HUES6 (cell line): ENCODE results near the gene SDF2L1.

Experiments
- H3K27ac ChIP-seq: 2 replicates; pipeline ENCODE4 v1.7.0; 2013; ENCODE audit warnings: low read depth, mild to moderate bottlenecking, low read length, inconsistent platforms
- H3K27me3 ChIP-seq: 2 replicates; pipeline ENCODE4 v1.6.1; 2013; ENCODE audit warnings: low read length; ENCODE audit not compliant: control insufficient read depth, insufficient read depth
- H3K36me3 ChIP-seq: 2 replicates; pipeline ENCODE4 v1.6.1; 2013; ENCODE audit warnings: low read length; ENCODE audit not compliant: control insufficient read depth, insufficient read depth
- H3K4me1 ChIP-seq: 2 replicates; pipeline ENCODE4 v1.6.1; 2013; ENCODE audit warnings: low read length; ENCODE audit not compliant: control insufficient read depth, insufficient read depth
- H3K4me3 ChIP-seq: 2 replicates; pipeline ENCODE4 v1.5.1; 2013; ENCODE audit warnings: low read depth, low read length
- H3K9ac ChIP-seq: one replicate; pipeline ENCODE4 v1.6.1; 2013; ENCODE audit warnings: mild to moderate bottlenecking, low read length
- H3K9me3 ChIP-seq: 2 replicates; pipeline ENCODE4 v1.6.1; 2013; ENCODE audit warnings: low read depth, low read length; ENCODE audit not compliant: control insufficient read depth, insufficient read depth

SDF2L1 gene

GRCh38 chr22:21682385-21683175 is 40.5 kb downstream of the SDF2L1 start:
- no peaks in the 10 kb centered on the region for H3K27me3 ChIP-seq
- H3K9me3 ChIP-seq = peaks cover 4% of the 10 kb centered on the region; the same call in 1 of the 2 replicates
- H3K27ac ChIP-seq = no peak overlapping the region
- peaks cover 62% of the 10 kb centered on the region for H3K36me3 ChIP-seq
- no peaks in the 10 kb centered on the region for H3K4me1 ChIP-seq
- no peak overlapping the region for H3K9ac ChIP-seq
- H3K4me3 ChIP-seq = no peak overlapping the region

- H3K9me3 ChIP-seq = no peaks in the 10 kb centered on the region
- no peak overlapping the region for H3K9ac ChIP-seq
- H3K4me1 ChIP-seq = no peaks in the 10 kb centered on the region
- H3K27me3 ChIP-seq = no peaks in the 10 kb centered on the region
- peaks cover 60% of the 10 kb centered on the region for H3K36me3 ChIP-seq
- no peak overlapping the region for H3K27ac ChIP-seq
- H3K4me3 ChIP-seq = no peak overlapping the region
Measured at GRCh38 chr22:21683401-21683811, 41.3 kb downstream of the SDF2L1 start.

GRCh38 chr22:21684492-21685163 is 42.5 kb downstream of the SDF2L1 start:
- no peak overlapping the region for H3K4me3 ChIP-seq
- H3K27me3 ChIP-seq = no peaks in the 10 kb centered on the region
- peaks cover 64% of the 10 kb centered on the region for H3K36me3 ChIP-seq
- no peak overlapping the region for H3K9ac ChIP-seq
- H3K9me3 ChIP-seq = no peaks in the 10 kb centered on the region
- H3K27ac ChIP-seq = no peak overlapping the region
- H3K4me1 ChIP-seq = no peaks in the 10 kb centered on the region

- Histone ChIP-seq H3K36me3 (peaks cover 66% of the 10 kb centered on the region), H3K9ac (no peak overlapping the region), H3K27ac (no peak overlapping the region), H3K4me1 (no peaks in the 10 kb centered on the region), H3K27me3 (no peaks in the 10 kb centered on the region), H3K4me3 (no peak overlapping the region), H3K9me3 (no peaks in the 10 kb centered on the region)
Measured at GRCh38 chr22:21685164-21685513, 43.0 kb downstream of the SDF2L1 start.

- Histone ChIP-seq H3K27ac (no peak overlapping the region), H3K4me1 (no peaks in the 10 kb centered on the region), H3K27me3 (no peaks in the 10 kb centered on the region), H3K4me3 (no peak overlapping the region), H3K9ac (no peak overlapping the region), H3K9me3 (no peaks in the 10 kb centered on the region), H3K36me3 (peaks cover 62% of the 10 kb centered on the region)
Measured at GRCh38 chr22:21686193-21686608, 44.1 kb downstream of the SDF2L1 start.

- Histone ChIP-seq H3K9ac (no peak overlapping the region), H3K27ac (no peak overlapping the region), H3K27me3 (no peaks in the 10 kb centered on the region), H3K4me1 (no peaks in the 10 kb centered on the region), H3K9me3 (no peaks in the 10 kb centered on the region), H3K4me3 (no peak overlapping the region), H3K36me3 (peaks cover 56% of the 10 kb centered on the region)
Measured at GRCh38 chr22:21686634-21687393, 44.7 kb downstream of the SDF2L1 start.

GRCh38 chr22:21687685-21688259 is 45.7 kb downstream of the SDF2L1 start:
- H3K36me3 ChIP-seq = peaks cover 46% of the 10 kb centered on the region
- H3K9ac ChIP-seq = no peak overlapping the region
- no peak overlapping the region for H3K27ac ChIP-seq
- H3K9me3 ChIP-seq = no peaks in the 10 kb centered on the region
- H3K27me3 ChIP-seq = no peaks in the 10 kb centered on the region
- no peak overlapping the region for H3K4me3 ChIP-seq
- H3K4me1 ChIP-seq = no peaks in the 10 kb centered on the region

GRCh38 chr22:21688341-21688705 is 46.2 kb downstream of the SDF2L1 start:
- Histone ChIP-seq H3K4me1 (no peaks in the 10 kb centered on the region), H3K9me3 (no peaks in the 10 kb centered on the region), H3K9ac (no peak overlapping the region), H3K36me3 (peaks cover 42% of the 10 kb centered on the region), H3K4me3 (no peak overlapping the region), H3K27ac (no peak overlapping the region), H3K27me3 (no peaks in the 10 kb centered on the region)

- no peaks in the 10 kb centered on the region for H3K4me1 ChIP-seq
- no peaks in the 10 kb centered on the region for H3K9me3 ChIP-seq
- no peak overlapping the region for H3K4me3 ChIP-seq
- H3K27me3 ChIP-seq = no peaks in the 10 kb centered on the region
- H3K36me3 ChIP-seq = peaks cover 44% of the 10 kb centered on the region
- H3K9ac ChIP-seq = no peak overlapping the region
- no peak overlapping the region for H3K27ac ChIP-seq
Measured at GRCh38 chr22:21688706-21689381, 46.7 kb downstream of the SDF2L1 start.

GRCh38 chr22:21690401-21690801 is 48.3 kb downstream of the SDF2L1 start:
- Histone ChIP-seq H3K9ac (no peak overlapping the region), H3K9me3 (no peaks in the 10 kb centered on the region), H3K4me3 (no peak overlapping the region), H3K27me3 (no peaks in the 10 kb centered on the region), H3K4me1 (no peaks in the 10 kb centered on the region), H3K36me3 (peaks cover 50% of the 10 kb centered on the region), H3K27ac (no peak overlapping the region)
